Upper lobe of left lung (tissue), 6 donors: ENCODE data around the gene MOB2. TPM values are rescaled to one million over a fixed set of nuclear protein-coding genes. Genes with fewer than 3 reads are reported as not detected.
A peak's percentile ranks its signal among the peaks of the same experiment; 100 is the strongest.

ENCODE experiments used
- ATAC-seq, 2 donors: fragments of 200-7000 bp; cut with Tn5 transposase; one replicate each; pipeline ENCODE4 v1.9.1; 2022; ENCODE audit warnings: mild to moderate bottlenecking in 2 of 2, moderate library complexity in 2 of 2; ENCODE audit not compliant: low FRiP score in 2 of 2
- DNase-seq, 2 donors: peaks; one replicate each; pipeline ENCODE4 v3.0.0-alpha.2; 2019 to 2020
- H3K27ac ChIP-seq, 4 donors: fragments of 200-600 bp; sonication (generic); one replicate each; pipeline ENCODE4 v1.5.1; 2016 to 2019
- H3K27me3 ChIP-seq, 4 donors: fragments of 200-600 bp; sonication (generic); one replicate each; pipeline ENCODE4 v1.5.1; 2017 to 2019
- H3K36me3 ChIP-seq, 4 donors: fragments of 200-600 bp; sonication (generic); one replicate each; pipeline ENCODE4 v1.5.1; 2016 to 2019
- H3K4me1 ChIP-seq, 4 donors: fragments of 200-600 bp; sonication (generic); one replicate each; pipeline ENCODE4 v1.5.1; 2018 to 2019
- H3K4me3 ChIP-seq, 4 donors: fragments of 200-600 bp; sonication (generic); one replicate each; pipeline ENCODE4 v1.5.1; 2017 to 2019; ENCODE audit warnings: mild to moderate bottlenecking in 2 of 4, moderate library complexity in 1 of 4
- H3K9me3 ChIP-seq, 4 donors: fragments of 200-600 bp; sonication (generic); one replicate each; pipeline ENCODE4 v1.5.1; 2018 to 2019
- EP300 ChIP-seq, 4 donors: sonication (generic); formaldehyde crosslinking; IDR thresholded peaks; one replicate each; pipeline ENCODE4 v1.5.1; 2017; ENCODE audit warnings: antibody characterized with exemption in 4 of 4, control low read depth in 2 of 4
- POLR2A ChIP-seq, 4 donors: fragments of 450-650 bp; IDR thresholded peaks; one replicate each; pipeline ENCODE4 v1.5.1; 2016 to 2017; ENCODE audit warnings: antibody characterized with exemption in 4 of 4, mild to moderate bottlenecking in 2 of 4
- POLR2AphosphoS5 ChIP-seq, 2 donors: sonication (generic); formaldehyde crosslinking; IDR thresholded peaks; one replicate each; pipeline ENCODE4 v1.5.1; 2017; ENCODE audit warnings: antibody characterized with exemption in 2 of 2
- WGBS, 2 donors: methylation state at CpG; one replicate each; pipeline ENCODE4 v1.1.5; 2017 to 2018; 5-methylcytosine and 5-hydroxymethylcytosine counted together
- total RNA-seq, 6 donors: library from RNA; depleted of rRNA in 4 of 6; stranded (reverse); fragments of >200 nt in 4 of 6; gene quantifications; one replicate each; pipeline versions ENCODE4 v1.1.0 to v1.2.1, GENCODE V29; 2016 to 2021
- TF ChIP-seq, protein P1 (sequence below), 6 experiments: fragments of 450-650 bp in 4 of 6; fragments of 200-600 bp in 2 of 6; sonication (generic) in 2 of 6; IDR thresholded peaks; one replicate each; pipeline ENCODE4 v1.5.1; 2016 to 2019; ENCODE audit warnings: antibody characterized with exemption in 6 of 6
- donor health status: DM: no; HTN: no; CAD: no; lungs with moderate emphysema.
- donor health status: DM: no; HTN: yes; CAD: no; lungs with severe emphysema.

The MOB2 gene
- total RNA-seq, 6 donors from 2014 or later, result 34.7 to 72.3 (median 49.5) TPM

DNA sequence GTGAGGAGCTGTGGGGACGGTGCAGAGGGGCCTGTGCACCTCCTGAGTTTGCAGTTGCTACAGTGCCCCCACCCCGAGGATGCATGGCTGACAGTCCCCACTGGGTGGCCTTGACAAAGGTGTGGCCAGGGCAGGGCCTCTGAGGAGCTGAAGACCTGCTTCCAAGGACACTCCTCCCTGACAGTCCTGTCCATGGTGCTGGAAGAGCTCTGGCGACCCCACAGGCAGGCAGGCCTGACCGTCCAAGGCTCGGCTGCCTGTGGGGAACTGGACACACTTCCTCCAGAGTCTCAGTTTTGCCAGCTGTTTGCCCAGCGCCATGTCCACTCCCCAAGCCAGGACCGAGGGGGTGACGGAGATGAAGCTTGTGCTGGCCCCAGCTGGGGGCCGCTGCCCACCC is 64.1 kb downstream of the MOB2 start:
- no peaks in the 10 kb centered on the region for H3K36me3 ChIP-seq
- WGBS, 2 donors, result 50% methylated on average over 9 of the region's 9 CpGs; no CpG with 5 or more reads in 1 of the 2 donors
- no peak for ATAC-seq
- H3K9me3 ChIP-seq, result peaks cover 20 to 32% (median 22%) of the 10 kb centered on the region in 4 donors
- no peaks in the 10 kb centered on the region for H3K4me1 ChIP-seq
- no peak overlapping the region for H3K4me3 ChIP-seq
- no peak for TF ChIP-seq POLR2AphosphoS5 (IDR thresholded peaks at IDR 0.05)
- no peak for TF ChIP-seq POLR2A (IDR thresholded peaks at IDR 0.05)
- TF ChIP-seq, protein P1, sequence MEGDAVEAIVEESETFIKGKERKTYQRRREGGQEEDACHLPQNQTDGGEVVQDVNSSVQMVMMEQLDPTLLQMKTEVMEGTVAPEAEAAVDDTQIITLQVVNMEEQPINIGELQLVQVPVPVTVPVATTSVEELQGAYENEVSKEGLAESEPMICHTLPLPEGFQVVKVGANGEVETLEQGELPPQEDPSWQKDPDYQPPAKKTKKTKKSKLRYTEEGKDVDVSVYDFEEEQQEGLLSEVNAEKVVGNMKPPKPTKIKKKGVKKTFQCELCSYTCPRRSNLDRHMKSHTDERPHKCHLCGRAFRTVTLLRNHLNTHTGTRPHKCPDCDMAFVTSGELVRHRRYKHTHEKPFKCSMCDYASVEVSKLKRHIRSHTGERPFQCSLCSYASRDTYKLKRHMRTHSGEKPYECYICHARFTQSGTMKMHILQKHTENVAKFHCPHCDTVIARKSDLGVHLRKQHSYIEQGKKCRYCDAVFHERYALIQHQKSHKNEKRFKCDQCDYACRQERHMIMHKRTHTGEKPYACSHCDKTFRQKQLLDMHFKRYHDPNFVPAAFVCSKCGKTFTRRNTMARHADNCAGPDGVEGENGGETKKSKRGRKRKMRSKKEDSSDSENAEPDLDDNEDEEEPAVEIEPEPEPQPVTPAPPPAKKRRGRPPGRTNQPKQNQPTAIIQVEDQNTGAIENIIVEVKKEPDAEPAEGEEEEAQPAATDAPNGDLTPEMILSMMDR (IDR thresholded peaks at IDR 0.05), result no peak
- no peak for TF ChIP-seq EP300 (IDR thresholded peaks at IDR 0.05)
- H3K27me3 ChIP-seq, result no peaks in the 10 kb centered on the region
- no peak overlapping the region for H3K27ac ChIP-seq
- DNase-seq, result peak in 1 of 2 donors; percentile 39

DNA sequence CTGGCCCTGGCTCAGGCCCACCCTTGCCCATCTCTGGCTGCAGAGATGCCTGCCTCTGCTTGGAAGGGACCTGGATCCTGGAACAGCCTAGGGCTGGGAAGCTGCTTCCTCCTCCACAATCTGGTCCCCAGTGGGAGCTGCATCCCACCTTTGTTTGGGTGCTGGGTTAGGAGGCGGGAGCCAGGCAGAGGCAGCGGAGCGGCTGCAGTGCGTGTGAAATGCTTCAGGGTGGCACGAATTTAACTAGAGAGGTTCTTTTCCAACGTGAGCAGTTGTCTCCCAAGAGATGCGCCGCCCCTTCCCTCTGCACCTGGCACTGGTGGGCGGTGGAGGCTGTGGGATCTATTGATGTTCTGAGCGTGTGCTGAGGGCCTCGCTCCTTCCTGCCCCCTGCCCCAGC is 65.3 kb downstream of the MOB2 start:
- no peak overlapping the region for H3K27ac ChIP-seq
- ATAC-seq (no peak), DNase-seq (peak in 1 of 2 donors; percentile 47)
- peaks cover 28 to 44% (median 33%) of the 10 kb centered on the region in 4 donors for H3K9me3 ChIP-seq
- 87% methylated on average over 11 of the region's 11 CpGs; no CpG with 5 or more reads in 1 of the 2 donors for WGBS, 2 donors
- no peaks in the 10 kb centered on the region for H3K36me3 ChIP-seq
- H3K4me3 ChIP-seq, result no peak overlapping the region
- TF ChIP-seq EP300 (IDR thresholded peaks at IDR 0.05) (no peak), POLR2AphosphoS5 (IDR thresholded peaks at IDR 0.05) (no peak), POLR2A (IDR thresholded peaks at IDR 0.05) (no peak)
- TF ChIP-seq, protein P1 (IDR thresholded peaks at IDR 0.05), result no peak
- H3K27me3 ChIP-seq, result no peaks in the 10 kb centered on the region
- H3K4me1 ChIP-seq, result no peaks in the 10 kb centered on the region

DNA sequence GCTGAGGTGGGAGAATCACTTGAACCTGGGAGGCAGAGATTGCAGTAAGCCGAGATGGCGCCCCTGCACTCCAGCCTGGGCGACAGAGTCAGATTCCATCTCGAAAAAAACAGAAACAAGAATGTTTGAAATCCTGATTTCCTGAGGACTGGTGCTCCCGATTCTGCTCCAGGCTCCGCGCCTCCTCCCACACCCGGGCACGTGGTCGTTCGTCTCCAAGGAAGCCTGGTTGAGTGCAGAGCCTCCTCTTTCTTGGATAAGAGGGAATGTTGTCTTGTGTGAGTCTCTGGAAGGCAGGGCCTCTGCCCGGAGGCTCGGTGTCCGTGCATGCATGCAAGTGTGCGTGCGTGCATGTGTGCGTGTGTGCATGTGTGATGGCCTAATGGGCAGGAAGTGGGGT is 66.8 kb downstream of the MOB2 start:
- DNase-seq, result no peak
- TF ChIP-seq POLR2A (IDR thresholded peaks at IDR 0.05), result no peak
- TF ChIP-seq, protein P1 (IDR thresholded peaks at IDR 0.05), result no peak
- no peak for TF ChIP-seq EP300 (IDR thresholded peaks at IDR 0.05)
- TF ChIP-seq POLR2AphosphoS5 (IDR thresholded peaks at IDR 0.05), result no peak
- Histone ChIP-seq H3K27ac (no peak overlapping the region), H3K36me3 (no peaks in the 10 kb centered on the region), H3K9me3 (peaks cover 28 to 47% (median 35%) of the 10 kb centered on the region in 4 donors), H3K4me3 (no peak overlapping the region), H3K27me3 (no peaks in the 10 kb centered on the region), H3K4me1 (no peaks in the 10 kb centered on the region)
- ATAC-seq, result no peak
- 93 to 95% methylated on average over 13 to 17 of the region's 17 CpGs for WGBS, 2 donors

Other genes with a start within 250 kb of the MOB2 start
- gene TOLLIP, start 177.1 kb downstream of the MOB2 start, total RNA-seq, result 10 to 100 TPM; 39.5 to 97.4 (median 53.4) TPM
- under 1 TPM in 4 of 6 donors, not detected in 2; 0.11 to 0.54 (median 0.25) TPM for gene BRSK2, start 96.8 kb downstream of the MOB2 start, total RNA-seq
- gene DUSP8, start 85.5 kb upstream of the MOB2 start, total RNA-seq, result 10 to 100 TPM in 5 of 6 donors, 1 to 10 TPM in 1; 5.2 to 19.3 (median 13.5) TPM
- gene KRTAP5-1, start 98.5 kb upstream of the MOB2 start, total RNA-seq, result not detected
- not detected for gene KRTAP5-2, start 111.5 kb upstream of the MOB2 start, total RNA-seq
- not detected for gene KRTAP5-3, start 121.7 kb upstream of the MOB2 start, total RNA-seq
- gene KRTAP5-4, start 135.4 kb upstream of the MOB2 start, total RNA-seq, result not detected
- gene KRTAP5-5, start 143.0 kb upstream of the MOB2 start, total RNA-seq, result not detected
- not detected for gene KRTAP5-6, start 210.4 kb upstream of the MOB2 start, total RNA-seq